Activated CD4-positive, alpha-beta T cell treated with anti-CD3 and anti-CD28 coated beads, Interleukin-10, Interleukin-2, amounts not matched to agents 100 ng/mL and 50 ng/mL, durations not matched to agents 16 hours and 8 hours (primary cell): Measurements from ENCODE around the gene PPP1R7.

Source experiments
- DNase-seq: peaks from one replicate; pipeline ENCODE4 v3.0.0-alpha.2; 2020

The PPP1R7 gene

DNA sequence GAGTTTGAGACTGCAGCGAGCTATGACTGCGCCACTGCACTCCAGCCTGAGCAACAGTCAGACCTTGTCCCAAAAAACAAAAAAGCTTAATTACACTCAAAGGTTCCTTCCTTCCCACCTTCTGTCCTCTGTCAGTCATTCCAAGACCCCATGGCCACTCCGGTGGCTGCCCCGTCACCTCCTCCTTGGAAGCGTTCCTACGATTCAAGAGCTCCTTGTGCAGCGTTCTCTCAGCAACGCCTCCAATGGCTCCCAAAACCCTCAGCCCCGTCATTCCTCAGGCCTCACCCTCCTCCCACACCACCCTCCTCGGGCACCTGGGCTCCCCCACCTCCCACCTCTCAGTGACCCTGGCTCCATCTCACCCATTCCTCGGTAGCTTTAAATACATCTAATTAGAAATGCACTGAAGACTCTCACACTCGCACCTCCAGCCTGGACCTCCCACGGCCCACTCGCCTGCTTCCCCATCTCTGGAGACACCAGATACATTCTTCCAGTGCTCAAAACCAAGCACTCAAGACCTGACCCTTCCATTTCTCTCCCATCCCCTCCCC lies 9.0 kb upstream of the PPP1R7 start:
- DNase-seq: no peak

DNA sequence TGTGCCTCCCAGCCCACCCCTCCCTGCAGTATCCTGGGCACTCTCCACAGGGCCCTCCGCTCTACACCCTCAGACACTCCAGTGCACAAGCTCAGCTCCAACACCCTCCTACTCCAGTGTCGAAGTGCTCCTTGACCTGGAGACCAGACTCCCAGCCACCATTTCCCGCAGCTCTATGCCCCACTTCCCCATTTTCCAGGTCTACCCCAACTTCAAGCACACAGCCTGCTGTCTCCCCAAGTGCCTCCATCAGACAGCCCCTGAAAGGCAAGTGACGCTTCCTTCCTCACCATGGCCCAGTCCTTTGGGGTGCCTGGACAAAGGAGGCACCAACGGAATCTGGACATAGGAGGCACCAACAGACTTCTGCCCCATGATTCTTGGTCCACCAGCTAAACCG lies 8.2 kb upstream of the PPP1R7 start:
- no peak for DNase-seq

DNA sequence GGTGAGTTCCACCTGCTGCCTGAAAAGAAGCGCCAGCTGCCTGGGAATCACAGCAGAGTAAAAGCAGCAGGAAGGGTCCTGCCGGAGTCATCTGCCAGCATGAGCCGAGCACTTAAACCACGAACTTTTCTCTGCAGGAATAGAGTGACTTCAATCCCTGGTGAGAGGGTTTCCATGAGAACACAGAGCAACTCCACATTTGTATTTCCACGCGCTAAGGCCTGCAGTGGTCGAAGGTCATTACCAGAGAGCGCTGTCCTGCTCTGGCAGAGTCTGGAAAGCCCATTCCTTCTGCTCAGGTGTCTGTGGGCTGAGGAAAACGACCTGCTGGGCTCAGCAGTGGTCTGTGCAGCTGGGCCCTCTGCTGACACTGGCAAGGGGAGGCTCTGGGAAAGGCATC lies 7.7 kb upstream of the PPP1R7 start:
- DNase-seq: no peak

DNA sequence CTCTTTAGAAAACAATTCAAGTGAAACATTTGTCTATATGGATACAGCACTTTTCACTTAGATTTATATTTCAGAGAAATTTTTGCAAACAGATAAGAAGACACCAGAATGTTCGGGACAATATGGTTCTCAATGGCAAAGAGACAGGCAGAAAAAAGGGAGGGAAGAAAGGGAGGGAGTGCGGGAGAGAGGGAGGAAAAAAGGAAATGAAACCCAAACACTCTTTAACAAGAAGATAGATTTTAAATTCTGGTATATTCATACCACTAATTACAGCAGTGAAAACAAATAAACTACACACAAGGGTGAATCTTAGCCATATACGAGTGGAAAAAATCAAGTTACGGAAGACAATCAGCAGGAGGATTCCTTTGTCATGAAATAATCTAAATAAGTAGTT lies 4.0 kb upstream of the PPP1R7 start:
- DNase-seq: no peak

DNA sequence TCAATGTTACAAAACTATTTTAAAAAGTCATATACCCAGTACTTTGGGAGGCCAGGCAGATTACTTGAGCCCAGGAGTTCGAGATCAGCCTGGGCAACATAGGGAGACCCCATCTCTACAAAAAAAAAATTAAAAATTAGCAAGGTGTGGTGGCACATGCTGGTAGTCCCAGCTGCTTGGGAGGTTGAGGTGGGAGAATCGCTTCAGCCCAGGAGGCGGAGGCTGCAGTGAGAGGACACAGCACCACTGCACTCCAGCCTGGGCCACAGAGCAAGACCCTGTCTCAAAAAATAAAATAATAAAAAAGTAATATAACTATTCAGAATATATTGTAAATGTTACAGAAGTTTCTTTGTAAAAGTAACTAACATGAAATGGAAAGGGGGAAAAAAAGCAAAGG lies 2.9 kb upstream of the PPP1R7 start:
- DNase-seq: no peak

DNA sequence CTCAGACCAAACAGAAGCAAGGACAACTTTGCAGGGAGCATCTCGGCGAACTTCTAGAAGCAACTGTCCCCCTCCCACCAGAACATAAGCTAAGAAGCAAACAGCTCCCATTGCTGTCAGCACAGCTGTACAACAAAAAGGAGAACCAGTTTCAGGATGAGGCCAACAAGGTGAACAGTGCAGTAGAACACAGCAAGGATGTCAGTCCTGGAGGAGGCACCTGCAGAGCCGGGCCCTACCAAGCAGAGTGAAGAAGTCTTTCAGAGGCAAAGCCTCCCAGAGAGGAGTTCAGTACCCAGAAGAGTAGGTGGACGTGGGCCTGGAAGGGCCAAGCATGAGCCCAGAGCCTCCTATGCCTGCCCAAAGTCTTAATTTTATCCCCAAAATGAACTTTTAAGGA lies 2.0 kb upstream of the PPP1R7 start:
- DNase-seq: no peak

DNA sequence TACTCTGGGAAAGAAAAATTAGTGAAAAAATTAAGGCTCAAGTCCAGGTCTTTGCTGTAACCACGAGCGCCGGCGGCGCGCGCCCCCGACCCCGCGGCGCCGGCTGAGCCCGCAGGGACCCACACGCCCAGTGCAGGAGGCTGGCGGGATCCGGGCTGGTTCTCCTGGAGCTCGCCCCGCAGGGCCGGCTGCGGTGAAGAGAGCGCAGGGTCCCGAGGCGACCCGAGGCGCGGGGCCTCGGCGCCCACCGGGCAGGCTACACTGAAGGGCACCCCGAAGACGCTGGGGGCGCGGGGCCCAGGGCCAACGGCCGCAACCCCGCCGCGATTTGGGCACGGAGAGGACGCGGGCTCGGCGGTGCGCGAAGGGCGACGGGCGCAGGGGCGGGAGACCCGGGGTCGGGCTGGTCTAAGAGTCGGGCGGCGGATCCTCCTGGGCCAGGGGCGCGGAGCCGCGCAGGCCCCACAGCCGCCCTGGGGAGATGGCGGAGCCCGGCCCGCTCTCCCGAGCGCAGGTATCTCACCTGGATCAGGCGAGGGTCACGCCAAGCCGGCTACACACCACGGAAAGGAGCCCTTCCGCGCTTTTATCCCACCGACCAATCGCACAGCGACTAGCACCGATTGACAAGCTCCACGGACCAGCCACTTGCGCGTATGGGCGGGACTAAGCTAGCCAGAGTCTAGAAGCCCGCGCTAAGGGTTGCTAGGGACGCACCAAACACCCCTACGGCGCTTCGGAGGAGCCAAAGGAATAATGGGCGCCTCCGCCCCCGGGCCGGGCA lies 1.2 kb upstream of the PPP1R7 start, which contains the start of gene PASK:
PASK (minus strand) TSS at position 582 of the 784 bp plus-strand sequence. CDS start 6,440 bp downstream, outside the sequence.
- DNase-seq: peak; percentile 98

DNA sequence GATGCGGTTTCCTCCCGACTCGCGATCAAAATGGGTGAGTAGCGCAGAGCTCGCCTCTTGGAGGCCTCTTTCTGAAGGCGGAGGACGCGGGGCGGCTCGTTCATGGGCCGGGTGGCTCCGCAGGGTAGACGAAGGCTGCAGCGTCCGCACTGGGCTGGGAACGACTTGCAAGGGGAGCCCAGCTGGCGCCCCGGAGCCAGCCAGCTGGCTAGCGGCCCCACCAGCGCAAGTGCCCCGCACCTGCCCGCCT lies 667 bp upstream of the PPP1R7 start:
- no peak for DNase-seq

DNA sequence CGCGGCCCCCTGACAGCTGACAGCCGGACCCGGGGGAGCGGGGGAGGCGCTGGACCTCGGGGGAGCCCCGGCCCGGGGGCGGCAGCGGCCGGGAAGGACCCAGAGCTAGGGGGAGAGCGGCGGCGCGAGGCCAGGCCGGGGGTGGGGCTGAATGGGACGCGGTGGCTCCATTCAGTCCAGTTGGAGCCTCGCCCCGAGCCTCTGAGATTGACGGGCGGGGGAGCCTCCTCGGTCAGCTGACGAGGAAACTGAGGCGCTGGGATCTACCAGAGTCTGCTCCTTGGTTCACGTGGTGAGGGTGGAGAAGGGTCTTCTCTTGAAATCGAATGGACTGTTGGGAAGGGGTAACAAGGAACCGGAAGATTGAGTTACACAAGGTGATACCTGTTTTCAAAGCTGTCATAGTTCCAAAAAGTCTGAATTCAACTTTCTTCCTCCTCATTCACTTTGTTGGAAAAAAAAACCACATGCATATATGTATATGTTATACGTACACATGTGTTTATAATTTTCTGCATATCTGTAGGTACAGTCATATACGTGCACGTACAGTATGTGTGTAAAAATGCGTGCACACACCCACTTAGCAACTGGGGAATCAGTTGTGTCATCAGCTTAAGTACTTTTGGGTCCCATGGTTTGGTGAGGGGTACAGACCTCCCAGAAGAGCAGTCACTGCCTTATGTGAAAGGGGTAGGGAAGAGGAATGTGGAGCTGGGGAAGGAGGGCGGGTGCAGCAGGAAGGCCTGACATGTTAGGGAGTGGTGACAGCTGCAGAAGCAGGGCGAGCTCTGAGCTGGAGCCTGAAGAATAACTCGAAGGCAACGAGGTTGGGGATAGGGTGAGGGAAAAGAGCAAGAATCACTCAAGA lies 628 bp downstream of the PPP1R7 start:
- DNase-seq: no peak

DNA sequence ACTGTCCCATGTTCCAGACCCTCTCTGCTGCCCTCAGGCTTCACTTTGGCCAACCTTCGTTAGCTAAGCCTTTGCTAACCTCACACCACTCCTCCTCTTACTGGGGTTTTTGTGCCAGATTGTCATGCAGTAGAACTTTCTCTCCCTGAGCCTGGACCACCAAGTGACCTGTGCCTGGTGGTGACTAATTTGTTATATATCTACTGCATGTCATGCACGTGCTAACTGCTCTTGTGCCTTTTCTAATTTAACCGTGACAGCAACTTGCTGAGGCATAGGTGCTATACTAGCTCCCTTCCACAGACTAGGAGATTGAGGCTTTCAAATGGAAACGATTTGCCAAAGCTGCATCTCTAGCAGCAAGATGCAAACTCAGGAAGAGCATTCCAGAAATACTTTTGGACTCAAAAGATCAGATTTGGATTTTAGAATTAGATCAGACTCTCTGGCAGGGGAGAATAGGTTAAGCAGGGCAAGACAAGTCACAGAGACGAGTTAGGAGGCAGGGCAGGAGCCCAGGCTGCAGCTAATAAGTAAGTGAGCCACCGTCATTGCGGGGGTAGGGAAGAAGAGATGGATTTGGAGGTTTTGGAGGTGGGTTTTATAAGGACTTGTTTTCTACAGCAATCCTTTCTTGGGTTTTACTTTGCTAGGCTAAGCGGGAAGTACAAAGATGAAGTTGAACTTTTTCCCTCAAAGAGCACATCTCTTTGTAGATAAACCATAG lies 1.8 kb downstream of the PPP1R7 start:
- DNase-seq: no peak

DNA sequence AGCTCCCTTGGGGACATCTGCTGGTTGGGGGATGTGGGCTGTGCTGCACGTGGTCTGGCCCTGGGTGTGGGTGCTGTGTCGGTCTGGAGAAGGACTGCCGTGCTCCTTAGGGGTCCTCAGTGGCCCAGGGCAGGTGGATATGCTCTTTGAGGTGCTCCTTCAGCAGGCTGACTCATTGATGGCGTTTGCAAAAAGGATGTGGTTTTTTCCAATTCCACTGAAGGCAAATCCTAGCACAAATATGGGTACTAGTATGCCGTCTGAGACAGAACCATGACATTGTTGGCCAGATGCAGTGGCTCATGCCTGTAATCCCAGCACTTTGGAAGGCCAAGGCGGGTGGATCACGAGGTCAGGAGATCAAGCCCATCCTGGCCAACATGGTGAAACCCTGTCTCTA lies 3.3 kb downstream of the PPP1R7 start:
- peak; percentile 13 for DNase-seq

DNA sequence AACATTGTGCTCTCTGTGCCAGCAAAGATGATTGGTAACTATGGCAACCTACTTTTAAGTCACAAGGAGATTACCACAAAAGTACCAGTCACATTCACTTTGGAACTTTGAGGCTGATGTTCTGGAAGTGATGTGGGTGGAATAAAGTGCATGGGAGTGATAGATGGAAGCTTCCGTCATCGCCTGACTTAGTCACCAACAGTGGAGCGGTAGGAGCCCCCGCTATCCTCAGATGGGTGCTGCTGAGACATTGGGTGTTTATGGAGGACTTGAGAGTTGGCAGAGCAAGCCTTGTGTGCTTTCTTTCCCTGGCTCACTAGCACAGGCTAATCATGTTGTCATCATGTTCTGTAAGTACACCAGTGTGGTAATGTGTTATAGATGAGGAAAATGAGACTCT lies 4.6 kb downstream of the PPP1R7 start:
- DNase-seq: peak; percentile 13

DNA sequence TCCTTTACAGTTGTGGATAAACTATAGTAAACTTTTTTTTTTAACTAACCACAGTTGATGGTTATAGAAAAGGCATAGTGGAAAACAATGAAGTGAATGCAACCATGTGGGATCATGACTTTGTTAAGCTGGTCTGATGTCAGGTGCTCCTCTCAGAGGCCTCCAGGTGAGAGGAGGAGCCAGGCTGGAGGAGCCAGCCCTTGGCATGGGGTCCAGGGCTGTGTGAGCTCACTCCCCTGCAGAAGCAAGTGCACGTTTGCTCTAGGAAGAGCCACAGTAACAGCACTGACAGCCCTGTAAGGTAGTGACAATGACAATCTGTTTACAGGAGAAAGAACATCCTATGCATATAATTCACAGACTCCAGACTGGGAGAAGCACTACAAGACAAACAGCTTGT lies 5.7 kb downstream of the PPP1R7 start:
- no peak for DNase-seq

DNA sequence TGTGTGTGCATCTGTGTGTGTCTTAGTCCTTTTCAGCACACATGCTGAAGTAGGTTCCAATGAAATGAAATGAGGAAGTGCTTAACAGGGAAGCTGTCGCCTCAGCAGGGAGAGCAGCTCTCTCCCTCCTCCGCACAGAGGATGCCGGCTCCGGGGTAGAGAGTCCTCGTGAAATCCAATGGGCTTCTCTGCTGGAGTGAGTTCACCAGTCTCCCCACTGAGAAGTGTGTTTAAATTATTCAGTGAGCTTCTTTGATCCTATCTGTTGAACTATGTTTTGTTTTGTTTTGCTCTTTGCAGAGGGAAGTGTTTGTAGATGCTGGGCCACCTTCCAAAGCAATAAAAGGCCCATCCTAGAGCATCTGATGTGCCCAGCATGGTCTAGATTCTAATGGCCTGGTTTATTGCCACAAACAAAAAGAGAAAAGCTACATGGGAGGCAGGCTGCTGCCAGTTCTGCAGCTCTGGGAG lies 6.7 kb downstream of the PPP1R7 start:
- DNase-seq: no peak

DNA sequence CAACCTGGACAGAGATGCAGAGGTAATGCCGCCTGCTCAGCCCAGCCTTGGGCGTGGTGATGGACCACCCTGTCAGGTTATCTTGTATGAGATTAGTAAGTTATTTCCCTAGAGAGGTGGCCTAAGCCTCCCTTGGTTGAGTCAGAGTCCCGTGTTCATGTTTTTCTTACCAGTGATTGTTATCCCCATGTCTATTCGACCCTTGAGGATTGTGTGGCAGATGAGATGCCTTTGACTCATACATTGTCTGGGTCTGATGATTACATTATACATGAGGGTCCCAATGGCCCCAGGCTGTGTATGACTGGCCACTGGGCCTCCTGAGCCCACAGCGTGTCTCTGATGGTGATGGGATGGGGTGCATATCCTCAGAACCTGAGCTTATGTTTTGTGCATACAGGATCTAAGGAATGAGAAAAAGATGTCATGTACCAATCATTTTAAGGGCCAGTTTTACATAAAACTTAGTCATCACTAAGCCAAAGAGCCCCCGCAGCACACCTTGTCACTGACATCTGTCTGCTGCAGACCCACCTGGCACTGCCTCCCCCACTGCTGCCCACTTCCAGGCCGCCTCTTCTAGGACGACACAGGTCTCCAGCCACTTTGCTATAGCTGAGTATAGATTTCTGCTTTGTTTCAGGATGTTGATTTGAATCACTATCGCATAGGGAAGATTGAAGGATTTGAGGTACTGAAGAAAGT lies 7.7 kb downstream of the PPP1R7 start:
- no peak for DNase-seq

DNA sequence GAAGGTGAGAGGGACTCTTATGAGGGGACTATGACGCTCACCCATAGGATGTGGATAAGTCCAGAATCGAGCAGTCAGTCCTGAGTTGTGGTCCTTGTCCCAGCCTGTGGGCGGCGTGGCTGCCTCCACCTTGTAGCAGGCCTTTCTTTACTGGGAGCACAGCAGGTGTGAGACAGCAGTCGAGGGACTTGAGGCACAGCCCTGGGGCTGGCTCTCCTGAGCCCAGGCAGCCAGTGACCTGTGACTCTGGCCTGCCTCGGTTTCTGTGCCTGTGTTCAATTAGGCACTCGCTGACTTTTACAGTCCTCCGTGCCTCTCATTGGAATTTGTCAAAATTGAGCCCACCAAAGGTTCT lies 8.3 kb downstream of the PPP1R7 start:
- no peak for DNase-seq

DNA sequence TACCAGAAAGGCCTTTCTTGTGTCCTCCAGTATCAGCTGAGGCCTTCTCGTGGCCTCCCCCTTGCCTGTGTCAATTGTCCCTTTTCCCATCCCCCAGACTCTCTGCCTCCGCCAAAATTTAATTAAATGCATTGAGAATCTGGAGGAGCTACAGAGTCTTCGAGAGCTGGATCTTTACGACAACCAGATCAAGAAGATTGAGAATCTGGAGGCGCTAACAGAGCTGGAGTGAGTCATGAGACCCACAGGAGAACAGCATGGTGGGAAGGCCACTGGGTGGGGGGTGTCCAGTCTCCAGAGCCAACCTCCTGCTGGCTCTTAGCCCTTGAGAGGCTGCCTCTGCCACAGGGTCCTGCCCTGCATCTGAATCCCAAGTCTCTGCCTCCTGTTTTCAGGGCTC lies 8.8 kb downstream of the PPP1R7 start:
- DNase-seq: no peak

DNA sequence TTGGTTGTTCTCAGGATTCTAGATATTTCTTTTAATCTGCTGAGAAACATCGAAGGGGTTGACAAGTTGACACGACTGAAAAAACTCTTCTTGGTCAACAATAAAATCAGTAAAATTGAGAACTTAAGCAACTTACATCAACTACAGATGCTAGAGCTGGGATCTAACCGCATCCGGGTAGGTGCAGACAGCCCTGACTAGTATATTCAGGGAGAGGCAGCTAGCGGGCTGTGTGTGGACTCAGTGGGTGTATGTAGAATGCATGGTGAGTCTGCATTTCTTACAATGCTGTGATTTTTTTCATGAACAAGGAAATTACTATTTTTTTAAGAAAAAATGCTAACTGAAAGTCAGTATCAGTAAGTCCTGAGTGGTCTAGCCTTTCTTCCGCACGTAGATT lies 10.1 kb downstream of the PPP1R7 start:
- DNase-seq: no peak

DNA sequence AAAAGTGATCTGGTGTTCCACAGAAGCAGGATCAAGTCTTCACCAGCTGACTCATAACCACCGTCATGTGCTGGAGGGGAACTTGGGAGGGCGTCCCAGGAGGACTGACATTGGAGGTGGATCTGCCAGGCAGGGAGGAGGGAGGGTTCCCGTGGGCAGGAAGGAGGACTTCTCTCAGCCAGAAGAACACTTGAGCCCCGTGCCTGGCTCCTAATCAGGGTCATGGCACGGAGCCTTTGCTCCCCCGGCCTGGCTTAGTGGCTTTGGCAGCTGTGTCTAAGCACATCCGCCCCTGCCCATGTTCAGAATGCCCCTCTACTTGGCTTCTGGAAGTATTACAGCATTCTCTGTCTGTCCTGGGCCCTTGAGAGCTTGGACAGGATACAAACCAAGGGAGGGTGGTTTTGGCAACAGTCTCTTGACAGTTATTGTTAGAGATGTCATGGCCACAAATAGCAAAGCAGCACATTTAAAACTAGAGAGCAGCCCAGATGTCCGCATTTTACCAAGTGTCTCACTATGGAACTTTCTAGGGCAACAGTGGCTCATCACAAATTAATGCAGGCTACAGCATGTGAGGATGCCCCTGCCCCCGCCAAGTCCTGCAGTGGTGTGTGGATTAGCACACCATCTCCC lies 11.5 kb downstream of the PPP1R7 start:
- no peak for DNase-seq

DNA sequence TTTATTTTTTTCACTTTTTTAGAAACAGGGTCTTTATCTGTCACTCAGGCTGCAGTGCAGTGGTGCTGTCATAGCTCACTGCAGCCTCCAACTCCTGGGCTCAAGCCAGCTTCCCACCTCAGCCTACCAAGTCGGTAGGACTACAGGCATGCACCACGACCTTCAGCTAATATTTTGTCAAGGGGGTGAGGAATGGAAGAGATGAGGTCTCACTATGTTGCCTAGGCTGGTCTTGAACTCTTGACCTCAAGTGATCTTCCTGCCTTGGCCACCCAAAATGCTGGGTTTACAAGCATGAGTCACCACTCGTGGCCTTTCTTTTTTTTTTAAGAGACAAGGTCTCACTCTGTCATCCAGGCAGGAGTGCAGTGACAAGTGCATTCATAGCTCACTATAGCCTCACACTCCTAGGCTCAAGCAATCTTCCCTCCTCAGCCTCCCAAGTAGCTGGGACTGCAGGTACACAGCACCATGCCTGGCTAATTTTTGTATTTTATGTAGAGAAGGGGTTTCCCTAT lies 13.4 kb downstream of the PPP1R7 start:
- no peak for DNase-seq

DNA sequence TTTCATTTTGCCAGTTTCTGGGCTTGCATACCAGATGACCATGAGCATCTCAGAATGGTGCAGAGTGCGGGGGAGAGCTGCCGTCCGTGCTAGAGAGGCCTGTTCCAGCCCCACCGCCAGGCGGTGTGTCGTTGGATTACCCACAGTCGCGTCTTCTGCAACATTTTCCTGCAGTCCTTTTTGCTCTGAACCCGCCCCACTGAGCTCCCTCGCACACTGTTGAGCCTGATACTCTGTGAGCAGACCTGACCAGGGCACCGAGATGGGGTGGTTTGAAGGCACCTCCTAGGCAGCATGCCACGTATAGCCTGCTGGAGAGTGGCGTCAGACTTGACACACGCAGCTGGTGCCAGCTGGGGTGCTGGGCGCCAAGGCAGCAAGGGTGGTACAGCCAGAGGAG lies 18.1 kb downstream of the PPP1R7 start:
- DNase-seq: no peak

DNA sequence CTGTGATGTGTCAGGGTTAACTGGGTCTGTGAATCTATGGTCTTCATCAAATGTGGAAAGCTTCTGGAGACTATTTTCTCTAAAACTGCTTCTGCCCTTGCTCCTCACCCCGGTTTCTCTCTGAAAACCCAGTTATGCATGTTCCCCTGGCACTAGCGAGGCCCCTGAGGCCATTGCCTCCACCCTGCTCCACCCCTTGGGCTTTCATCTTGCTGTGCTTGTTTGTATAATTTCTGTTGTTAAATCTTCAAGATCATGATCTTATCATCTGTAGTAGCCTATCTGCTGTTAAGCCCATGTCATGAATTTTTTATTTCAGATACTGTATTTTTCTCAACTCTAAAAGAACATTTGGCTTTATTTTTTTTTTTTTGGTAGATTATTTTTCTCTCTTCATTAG lies 23.3 kb downstream of the PPP1R7 start:
- no peak for DNase-seq
